ENCODE results near the gene FAM131A.
A peak's percentile ranks its signal among the peaks of the same experiment; 100 is the strongest.
"Not testable (repeated sequence)": the region's sequence is repeated elsewhere in the genome, so short reads cannot be mapped to it uniquely, and the experiment has no call there.

The FAM131A gene

DNA sequence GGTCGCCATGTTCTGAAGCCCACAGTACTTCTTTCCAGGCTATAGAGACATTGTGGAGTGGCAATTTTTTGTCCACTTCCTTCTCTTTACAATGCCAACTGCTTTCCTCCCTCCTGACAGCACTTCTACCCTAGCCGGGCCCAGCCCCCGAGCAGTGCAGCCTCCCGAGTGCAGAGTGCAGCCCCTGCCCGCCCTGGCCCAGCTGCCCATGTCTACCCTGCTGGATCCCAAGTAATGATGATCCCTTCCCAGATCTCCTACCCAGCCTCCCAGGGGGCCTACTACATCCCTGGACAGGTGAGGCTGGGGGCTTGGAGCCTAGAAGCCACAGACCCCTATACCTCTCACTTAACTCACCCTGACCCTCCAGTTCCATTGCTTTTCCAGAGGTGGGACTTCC lies 20.2 kb upstream of the FAM131A start:
- DNase-seq (ENCODE audit: low spot score): no peak

DNA sequence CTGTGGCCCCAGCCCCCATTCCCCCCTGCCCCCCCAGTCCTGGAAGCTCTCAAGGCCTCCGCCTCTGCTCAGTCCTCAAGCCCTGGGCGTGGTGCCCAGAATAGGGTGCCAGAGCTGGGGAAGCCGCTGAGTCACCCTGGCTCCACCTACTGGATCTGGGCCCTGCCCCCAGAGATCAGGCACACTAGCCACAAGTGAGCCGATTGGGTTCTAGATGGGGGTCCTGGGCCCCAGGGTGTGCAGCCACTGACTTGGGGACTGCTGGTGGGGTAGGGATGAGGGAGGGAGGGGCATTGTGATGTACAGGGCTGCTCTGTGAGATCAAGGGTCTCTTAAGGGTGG lies 17.3 kb upstream of the FAM131A start:
- DNase-seq (ENCODE audit: low spot score): peak; percentile 96

DNA sequence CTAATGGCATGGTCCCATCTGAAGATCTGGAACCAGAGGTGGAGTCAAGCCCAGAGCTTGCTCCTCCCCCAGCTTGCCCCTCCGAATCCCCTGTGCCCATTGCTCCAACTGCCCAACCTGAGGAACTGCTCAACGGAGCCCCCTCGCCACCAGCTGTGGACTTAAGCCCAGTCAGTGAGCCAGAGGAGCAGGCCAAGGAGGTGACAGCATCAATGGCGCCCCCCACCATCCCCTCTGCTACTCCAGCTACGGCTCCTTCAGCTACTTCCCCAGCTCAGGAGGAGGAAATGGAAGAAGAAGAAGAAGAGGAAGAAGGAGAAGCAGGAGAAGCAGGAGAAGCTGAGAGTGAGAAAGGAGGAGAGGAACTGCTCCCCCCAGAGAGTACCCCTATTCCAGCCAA lies 15.7 kb upstream of the FAM131A start:
- DNase-seq (ENCODE audit: low spot score): no peak

DNA sequence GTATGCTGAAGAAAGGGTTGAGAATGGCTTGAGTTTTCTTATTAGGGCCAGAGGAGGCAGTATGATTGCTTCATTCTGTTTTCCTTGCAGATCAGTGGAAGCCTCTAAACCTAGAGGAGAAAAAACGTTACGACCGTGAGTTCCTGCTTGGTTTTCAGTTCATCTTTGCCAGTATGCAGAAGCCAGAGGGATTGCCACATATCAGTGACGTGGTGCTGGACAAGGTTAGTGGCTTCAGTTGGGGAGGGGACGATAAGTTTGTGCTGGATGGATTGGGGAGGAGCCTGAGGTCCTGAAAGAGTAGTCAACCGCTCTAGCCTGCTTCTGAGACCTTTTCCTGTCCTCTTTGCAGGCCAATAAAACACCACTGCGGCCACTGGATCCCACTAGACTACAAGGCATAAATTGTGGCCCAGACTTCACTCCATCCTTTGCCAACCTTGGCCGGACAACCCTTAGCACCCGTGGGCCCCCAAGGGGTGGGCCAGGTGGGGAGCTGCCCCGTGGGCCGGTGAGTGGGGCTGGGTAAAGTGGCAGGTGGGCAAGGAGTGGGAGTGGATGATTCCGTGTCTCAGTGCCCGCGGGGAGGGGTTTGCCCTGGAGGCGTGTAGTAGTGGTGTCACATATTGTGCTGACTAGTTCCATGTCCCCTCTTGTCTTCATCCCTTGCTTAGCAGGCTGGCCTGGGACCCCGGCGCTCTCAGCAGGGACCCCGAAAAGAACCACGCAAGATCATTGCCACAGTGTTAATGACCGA lies 14.5 kb upstream of the FAM131A start:
- no peak for DNase-seq (ENCODE audit: low spot score)

DNA sequence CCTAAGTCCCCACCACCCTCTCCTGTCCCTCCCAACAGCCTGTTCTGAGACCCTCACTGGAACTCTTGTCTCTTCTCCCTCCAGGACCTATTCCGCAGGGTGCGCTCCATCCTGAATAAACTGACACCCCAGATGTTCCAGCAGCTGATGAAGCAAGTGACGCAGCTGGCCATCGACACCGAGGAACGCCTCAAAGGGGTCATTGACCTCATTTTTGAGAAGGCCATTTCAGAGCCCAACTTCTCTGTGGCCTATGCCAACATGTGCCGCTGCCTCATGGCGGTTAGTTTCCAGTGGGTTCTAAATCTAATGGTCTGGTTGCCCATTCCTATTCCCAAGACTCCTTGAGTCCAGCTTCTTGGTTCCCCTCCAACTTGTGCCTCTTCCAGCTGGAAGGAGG lies 13.7 kb upstream of the FAM131A start:
- no peak for DNase-seq (ENCODE audit: low spot score)

DNA sequence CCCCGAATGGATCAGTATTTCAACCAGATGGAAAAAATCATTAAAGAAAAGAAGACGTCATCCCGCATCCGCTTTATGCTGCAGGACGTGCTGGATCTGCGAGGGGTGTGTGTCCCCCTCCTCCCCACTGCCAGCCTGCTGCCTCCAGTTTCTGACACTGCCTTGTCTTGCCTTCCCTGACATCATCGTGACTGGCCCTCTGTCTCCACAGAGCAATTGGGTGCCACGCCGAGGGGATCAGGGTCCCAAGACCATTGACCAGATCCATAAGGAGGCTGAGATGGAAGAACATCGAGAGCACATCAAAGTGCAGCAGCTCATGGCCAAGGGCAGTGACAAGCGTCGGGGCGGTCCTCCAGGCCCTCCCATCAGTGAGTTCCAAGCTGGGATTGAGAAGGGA lies 12.1 kb upstream of the FAM131A start:
- no peak for DNase-seq (ENCODE audit: low spot score)

DNA sequence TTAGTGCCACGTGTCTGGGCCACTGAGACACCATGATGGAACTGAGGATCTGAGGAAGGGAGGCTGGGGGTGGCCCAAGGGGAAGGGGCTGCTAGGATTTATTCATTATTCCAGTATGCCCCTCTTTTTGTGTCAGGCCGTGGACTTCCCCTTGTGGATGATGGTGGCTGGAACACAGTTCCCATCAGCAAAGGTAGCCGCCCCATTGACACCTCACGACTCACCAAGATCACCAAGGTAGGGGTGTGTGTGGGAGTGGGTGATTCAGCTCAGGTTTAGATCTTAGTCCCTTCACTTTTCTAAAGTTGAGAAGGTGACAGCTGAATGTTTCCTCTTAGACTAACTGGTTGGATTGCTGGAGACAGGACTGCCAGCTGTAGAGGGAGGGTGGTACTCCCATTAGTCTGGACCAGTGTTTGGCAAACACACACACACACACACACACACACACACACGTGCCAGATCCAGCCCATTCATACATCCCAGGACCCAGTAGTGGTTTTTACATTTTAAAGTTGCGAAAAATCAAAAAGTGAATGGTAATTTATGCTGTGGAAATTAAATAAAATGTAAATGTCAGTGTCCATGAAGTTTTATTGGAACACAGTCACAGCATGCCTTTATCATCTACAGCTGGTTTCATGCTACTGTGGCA lies 11.6 kb upstream of the FAM131A start:
- no peak for DNase-seq (ENCODE audit: low spot score)

DNA sequence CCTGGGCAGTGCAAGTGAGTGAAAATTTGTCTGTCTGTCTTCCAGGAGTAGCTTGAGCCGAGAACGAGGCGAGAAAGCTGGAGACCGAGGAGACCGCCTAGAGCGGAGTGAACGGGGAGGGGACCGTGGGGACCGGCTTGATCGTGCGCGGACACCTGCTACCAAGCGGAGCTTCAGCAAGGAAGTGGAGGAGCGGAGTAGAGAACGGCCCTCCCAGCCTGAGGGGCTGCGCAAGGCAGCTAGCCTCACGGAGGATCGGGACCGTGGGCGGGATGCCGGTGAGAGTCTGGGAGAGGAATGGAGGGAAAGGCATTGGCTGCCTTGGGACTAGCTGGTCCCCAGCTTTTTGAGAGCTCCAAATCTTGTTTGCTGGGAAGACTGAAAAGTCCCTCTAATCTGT lies 10.2 kb upstream of the FAM131A start:
- DNase-seq (ENCODE audit: low spot score): no peak

DNA sequence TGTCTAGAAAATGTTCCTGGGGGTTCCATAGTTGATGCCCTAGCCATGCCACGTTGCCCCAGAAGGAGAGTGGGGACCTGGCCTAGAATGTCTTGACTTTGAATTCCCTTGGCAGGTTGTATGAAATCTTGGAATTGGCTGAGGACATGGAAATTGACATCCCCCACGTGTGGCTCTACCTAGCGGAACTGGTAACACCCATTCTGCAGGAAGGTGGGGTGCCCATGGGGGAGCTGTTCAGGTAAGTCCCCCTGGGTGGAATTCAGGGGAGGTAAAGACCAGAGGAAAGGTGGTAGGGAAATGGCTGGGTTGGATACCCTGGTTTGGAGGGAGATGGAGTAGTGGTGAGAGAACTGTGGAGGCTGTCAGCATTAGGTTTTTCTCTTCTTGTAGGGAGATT lies 8.9 kb upstream of the FAM131A start:
- DNase-seq (ENCODE audit: low spot score): no peak

DNA sequence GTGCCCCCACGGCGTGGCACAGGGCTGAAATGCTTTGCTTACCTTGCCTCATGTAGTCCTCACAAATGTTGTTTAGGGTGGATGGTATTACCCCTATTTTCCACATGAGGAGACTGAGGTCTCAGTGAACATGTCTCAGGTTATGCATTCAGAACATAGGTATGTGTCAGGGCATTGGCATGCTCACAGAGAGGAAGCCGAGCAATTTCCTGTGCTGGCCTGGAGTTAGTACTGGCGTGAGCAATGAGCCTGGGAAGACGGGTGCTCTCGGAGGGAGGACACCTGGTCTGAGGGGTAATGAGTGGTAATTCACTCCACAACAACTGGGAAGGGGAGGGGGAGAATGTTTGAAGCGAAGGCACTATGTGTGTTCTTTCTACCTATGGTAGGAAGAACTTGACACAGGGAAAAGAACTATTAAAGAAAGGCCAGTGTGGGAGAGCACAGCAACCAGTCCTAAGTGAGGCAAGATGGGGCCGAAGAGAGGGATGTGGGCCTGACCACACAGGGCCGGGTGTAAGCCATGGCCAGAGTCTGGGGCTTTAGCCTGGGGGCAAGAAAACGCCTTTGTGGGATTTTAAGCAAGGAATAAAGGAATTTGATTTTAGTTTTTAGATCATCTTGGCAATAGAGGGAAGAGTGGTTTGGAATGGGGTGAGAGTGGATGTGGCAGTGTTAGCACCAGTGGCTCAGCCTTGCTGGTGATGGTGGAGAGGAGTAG lies 4.9 kb upstream of the FAM131A start:
- DNase-seq (ENCODE audit: low spot score): no peak

DNA sequence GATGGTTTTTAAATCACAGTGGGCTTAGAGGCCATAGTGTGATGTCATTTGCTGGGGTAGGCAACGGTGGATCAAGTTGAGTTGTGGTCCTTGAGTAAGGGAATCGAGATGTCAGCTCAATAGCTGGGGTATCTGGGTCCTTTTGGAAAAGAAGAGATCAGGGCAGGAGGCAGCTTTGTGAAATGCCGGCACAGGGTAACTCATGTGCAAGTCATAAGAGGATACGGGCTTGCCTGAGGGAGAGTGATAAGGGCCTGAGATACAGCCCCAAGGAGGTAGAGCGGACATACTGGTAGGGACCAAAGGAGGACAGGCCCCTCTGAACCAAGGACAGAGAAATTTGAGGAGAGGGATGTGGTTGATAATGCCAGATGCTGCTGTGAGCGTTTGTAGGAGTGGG lies 4.2 kb upstream of the FAM131A start:
- DNase-seq (ENCODE audit: low spot score): no peak

DNA sequence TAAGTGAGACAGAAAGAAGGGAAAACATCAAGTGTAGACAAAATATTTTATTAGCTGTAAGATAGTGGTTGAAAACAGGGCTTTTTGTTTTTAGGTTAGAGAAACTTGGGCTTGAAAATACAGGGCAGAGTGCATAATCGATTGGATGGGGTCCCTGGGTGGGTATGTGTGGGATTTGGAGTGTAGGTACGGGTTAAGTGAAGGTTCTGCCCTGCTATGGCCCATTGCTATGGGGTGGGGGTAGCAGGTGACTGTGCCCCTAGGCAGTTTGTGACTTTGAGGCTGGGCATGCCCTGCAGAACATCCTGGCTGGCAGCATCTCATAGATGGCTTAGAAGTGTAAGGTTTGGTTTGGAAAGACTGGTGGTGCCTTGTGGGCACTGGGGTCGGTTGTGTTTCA lies 3.7 kb upstream of the FAM131A start:
- no peak for DNase-seq (ENCODE audit: low spot score)

DNA sequence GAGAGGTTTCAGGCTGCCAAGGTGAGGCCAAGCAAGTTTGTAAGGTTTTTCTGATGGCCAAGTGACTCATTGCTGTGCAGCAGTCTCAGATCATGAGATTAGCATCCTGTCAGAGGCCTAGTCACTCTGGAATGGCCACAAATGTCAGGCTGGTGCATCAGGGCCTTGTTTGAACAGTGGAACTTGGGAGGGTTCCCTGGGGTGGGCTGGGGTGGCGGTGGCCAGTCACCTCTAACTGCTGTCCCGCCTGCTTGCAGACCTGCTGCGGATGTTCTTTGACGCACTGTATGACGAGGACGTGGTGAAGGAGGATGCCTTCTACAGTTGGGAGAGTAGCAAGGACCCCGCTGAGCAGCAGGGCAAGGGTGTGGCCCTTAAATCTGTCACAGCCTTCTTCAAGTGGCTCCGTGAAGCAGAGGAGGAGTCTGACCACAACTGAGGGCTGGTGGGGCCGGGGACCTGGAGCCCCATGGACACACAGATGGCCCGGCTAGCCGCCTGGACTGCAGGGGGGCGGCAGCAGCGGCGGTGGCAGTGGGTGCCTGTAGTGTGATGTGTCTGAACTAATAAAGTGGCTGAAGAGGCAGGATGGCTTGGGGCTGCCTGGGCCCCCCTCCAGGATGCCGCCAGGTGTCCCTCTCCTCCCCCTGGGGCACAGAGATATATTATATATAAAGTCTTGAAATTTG lies 2.8 kb upstream of the FAM131A start:
- DNase-seq (ENCODE audit: low spot score): no peak

DNA sequence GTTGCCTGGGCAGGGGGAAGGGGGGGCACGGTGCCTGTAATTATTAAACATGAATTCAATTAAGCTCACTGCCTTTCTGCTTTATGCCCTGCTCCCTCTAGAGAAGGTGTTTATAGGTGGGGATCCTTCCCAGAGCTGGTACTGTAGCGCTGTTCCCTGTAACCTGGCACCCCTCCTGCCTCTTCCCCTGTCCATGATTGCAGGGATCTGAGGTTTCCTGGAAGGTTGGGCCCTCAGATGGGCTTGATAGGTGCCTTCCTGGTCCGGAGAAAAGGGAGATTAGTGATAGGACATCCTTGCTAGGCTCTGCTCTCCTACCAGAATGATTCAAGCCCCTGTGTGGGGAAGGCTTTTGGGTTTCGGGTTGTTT lies 2.1 kb upstream of the FAM131A start:
- no peak for DNase-seq (ENCODE audit: low spot score)

DNA sequence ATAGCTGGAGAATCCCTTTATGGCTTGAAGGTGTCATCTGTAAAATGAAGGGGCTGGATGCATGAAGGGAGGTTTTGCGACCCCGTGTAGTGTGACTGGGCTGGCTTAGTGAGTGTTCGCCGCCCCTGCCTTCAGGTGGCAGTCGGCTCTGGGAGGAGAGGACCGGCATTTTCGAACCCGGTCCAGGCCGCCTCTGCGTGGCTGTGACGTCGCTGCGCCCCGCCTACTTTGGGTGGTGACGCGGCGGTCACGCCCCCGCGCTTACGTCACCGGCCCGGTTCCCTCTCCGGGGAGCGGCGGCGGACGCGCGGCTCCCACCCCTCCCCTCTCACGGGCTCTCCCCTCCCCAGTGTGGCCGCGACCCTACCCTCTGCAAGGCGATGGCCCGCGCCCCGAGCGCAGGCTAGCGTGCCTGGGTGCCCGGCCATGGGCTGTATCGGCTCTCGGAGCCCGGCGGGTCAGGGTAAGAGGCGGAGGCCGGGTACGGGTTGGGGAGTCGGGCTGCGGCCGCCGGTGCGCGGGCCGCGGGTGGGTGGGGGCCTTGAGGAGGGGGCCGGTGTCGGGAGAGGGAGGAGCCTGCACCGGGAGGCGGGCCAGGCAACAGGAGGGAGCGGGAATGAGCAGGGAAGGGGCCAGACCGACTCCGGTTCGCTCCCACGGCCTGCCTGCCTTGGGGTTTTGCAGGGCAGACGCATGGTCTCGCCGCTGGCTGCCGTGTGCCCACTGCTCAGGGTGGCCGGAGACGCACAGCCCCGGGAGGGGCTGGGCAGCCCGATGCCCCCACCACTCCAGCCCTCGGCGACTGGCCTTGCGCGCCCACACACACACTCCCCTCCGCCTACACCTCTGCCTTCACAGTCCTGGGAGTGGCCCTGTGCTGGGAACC lies 1.5 kb upstream of the FAM131A start:
- DNase-seq (ENCODE audit: low spot score): peak; percentile 68

DNA sequence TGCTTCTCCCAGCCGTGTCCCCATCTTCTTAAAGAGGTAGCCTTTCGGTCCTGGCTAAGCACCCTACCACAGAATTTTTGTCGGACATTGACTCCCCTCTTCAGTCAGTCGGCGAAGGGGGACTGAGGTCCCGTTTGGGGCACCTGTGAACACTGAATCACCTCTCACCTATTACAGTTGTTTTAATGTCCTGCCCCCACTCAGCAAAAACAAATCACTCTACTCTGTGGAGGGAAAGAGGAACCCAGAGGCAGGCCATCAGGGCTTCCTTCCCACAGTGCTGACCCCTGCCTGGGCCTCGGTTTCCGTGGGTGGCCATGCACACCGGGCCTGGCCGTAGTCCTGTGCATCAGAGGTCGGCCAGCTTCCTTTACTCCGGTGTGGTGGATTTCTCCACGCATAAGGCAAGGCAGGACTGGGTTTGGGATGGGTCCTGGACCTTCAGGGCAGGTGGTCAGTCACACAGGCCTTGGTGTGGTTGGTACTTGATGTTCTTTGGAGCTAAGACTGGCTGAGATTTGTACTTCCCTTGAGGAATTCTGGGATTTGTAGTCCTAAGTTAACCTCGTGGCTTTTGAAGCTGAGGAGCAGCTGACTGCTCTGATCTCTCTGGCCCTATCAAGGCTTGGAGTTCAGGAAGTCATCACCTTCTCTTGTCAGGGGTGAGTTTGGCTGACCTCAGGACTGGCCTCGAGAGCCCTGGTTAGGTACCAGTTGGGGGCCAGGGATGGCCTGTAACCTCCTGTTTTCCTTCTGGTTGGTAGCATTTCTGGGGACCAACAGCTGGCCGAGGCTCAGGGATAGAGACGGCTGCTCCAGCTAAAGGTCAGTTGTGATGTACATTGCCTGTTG lies 627 bp upstream of the FAM131A start:
- DNase-seq (ENCODE audit: low spot score): peak; percentile 91

DNA sequence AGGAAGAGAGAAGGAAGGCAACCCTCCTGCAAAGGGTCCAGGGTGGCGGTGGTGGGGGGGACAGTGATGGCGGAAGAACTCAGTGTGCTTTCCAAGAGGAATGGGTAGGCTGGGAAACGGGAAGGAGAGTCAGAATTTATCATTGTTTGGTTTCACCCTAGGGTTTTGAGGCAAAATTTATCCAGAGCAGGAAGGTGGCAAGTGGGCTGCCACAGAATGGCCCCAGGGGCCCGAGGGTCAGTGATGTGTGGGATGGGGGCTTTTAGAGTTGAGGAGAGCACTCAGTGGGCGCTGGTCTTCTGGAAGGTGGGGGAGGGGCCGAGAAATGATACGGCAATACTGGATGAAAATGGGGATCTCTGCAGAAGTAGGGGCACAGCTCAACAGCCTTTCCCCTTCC lies 581 bp downstream of the FAM131A start:
- no peak for DNase-seq (ENCODE audit: low spot score)

DNA sequence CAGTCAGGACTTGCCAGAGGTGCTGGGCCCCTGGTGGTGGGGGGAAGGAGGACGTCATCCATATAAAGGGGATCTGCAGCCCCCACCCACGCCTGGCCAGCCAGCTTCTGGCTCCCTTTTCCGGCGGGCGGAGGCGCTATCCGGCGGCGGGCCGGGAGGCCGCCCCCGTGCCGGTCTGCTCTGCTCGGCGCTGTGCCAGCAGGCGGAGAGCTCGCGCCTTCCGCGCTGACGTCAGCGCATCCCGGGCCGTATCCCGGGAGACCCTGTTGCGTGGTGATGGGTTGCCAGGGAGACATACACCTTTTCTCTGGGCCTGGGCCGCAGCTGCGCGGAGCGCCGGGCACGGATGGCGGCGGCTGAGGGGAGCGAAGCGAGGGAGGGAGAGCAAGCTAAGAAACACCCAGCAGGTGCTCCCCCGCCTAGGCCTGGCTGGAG lies 1.1 kb downstream of the FAM131A start:
- DNase-seq (ENCODE audit: low spot score): peak; percentile 60

DNA sequence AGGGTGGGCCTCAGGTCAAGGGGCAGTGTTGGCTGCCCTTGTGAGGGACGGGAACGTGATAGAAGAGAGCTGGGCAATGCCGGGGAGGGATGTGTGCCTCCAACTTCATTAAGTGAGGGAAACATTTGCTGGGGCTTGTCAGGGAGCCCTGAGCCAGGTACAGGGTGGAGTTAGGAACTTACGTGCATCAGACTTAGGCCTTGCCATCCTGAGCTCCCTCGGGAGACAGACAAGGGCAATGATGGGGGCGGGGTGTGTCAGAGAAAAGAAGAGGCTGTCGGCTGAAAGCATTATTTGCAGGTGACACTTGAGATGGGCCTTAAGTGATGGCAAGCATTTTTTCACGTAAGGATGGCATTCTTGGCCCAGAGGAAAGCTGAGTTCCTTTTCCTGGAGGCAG lies 1.6 kb downstream of the FAM131A start:
- no peak for DNase-seq (ENCODE audit: low spot score)

DNA sequence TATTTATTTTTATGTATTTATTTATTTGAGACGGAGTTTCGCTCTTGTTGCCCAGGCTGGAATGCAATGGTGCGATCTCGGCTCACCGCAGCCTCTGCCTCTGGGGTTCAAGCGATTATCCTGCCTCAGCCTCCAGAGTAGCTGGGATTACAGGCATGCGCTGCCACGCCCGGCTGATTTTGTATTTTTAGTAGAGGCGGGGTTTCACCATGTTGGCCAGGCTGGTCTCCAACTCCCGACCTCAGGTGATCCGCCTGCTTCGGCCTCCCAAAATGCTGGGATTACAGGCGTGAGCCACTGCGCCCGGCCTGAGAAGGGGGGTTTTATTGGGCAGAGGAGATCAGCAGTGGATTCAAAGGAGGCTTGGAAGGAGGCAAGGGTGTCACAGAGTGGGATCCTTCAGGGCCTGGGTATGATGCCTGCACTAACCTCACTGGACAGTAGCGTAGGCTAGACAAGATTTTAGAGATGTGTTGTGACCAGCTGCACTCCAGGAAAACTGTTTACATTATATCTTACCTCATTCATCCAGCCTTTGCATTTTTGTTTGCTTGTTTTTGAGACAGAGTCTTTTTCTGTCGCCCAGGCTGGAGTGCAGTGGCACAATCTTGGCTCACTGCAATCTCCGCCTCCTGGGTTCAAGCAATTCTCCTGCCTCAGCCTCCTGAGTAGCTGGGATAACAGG lies 2.2 kb downstream of the FAM131A start:
- DNase-seq (ENCODE audit: low spot score): not testable (repeated sequence)
